MM.1S (cell line): ENCODE results near the gene NUP133.

Experiments
- DNase-seq: peaks from one replicate; pipeline ENCODE4 v3.0.0-alpha.2; 2015
- H2AFZ ChIP-seq: fragments of 300-600 bp; sonication (generic); 2 replicates; pipeline ENCODE4 v1.6.0; 2016; ENCODE audit warnings: antibody characterized with exemption, low read length
- H3F3A ChIP-seq: fragments of 300-600 bp; sonication (generic); 2 replicates; pipeline ENCODE4 v1.6.1; 2016; ENCODE audit warnings: mild to moderate bottlenecking, antibody characterized with exemption, low read length, moderate library complexity, mixed read lengths; ENCODE audit not compliant: insufficient read depth
- H3K27ac ChIP-seq: fragments of 300-600 bp; sonication (generic); 2 replicates; pipeline ENCODE4 v1.5.1; 2016; ENCODE audit warnings: mild to moderate bottlenecking, low read length
- H3K27me3 ChIP-seq: fragments of 300-600 bp; sonication (generic); replicated peaks from 2 replicates; pipeline ENCODE4 v1.6.0; 2016; ENCODE audit warnings: low read length; ENCODE audit not compliant: insufficient read depth
- H3K36me3 ChIP-seq: fragments of 300-600 bp; sonication (generic); replicated peaks from 2 replicates; pipeline ENCODE4 v1.6.1; 2016; ENCODE audit warnings: mild to moderate bottlenecking, low read length, mixed read lengths; ENCODE audit not compliant: insufficient read depth
- H3K4me1 ChIP-seq: fragments of 300-600 bp; sonication (generic); 2 replicates; pipeline ENCODE4 v1.6.1; 2016; ENCODE audit warnings: low read length, mixed read lengths
- H3K4me2 ChIP-seq: fragments of 300-600 bp; sonication (generic); 2 replicates; pipeline ENCODE4 v1.6.0; 2016; ENCODE audit warnings: low read depth, low read length
- H3K4me3 ChIP-seq: fragments of 300-600 bp; sonication (generic); 2 replicates; pipeline ENCODE4 v1.5.1; 2016; ENCODE audit warnings: low read length, mixed read lengths
- H3K79me2 ChIP-seq: fragments of 300-600 bp; sonication (generic); 2 replicates; pipeline ENCODE4 v1.6.1; 2016; ENCODE audit warnings: mixed run types, low read length, mixed read lengths
- H3K9ac ChIP-seq: fragments of 300-600 bp; sonication (generic); 2 replicates; pipeline ENCODE4 v1.6.1; 2016; ENCODE audit warnings: low read length, mixed read lengths
- H3K9me2 ChIP-seq: fragments of 300-600 bp; sonication (generic); replicated peaks from 2 replicates; pipeline ENCODE4 v1.6.1; 2016; ENCODE audit warnings: mild to moderate bottlenecking, low read length, mixed read lengths; ENCODE audit not compliant: insufficient read depth
- H3K9me3 ChIP-seq: fragments of 300-600 bp; sonication (generic); replicated peaks from 2 replicates; pipeline ENCODE4 v1.6.1; 2016; ENCODE audit warnings: mild to moderate bottlenecking, low read length, mixed read lengths; ENCODE audit not compliant: insufficient read depth
- H4K20me1 ChIP-seq: fragments of 300-600 bp; sonication (generic); 2 replicates; pipeline ENCODE4 v1.6.1; 2016; ENCODE audit warnings: mild to moderate bottlenecking, low read length, moderate library complexity, mixed read lengths; ENCODE audit not compliant: insufficient read depth
- EZH2 ChIP-seq: fragments of 300-600 bp; sonication (generic); optimal IDR thresholded peaks from 2 replicates; pipeline ENCODE3; 2017; ENCODE audit warnings: low read depth, mild to moderate bottlenecking, antibody characterized with exemption, low read length, mixed read lengths
- EZH2phosphoT487 ChIP-seq: fragments of 300-600 bp; sonication (generic); IDR thresholded peaks from 2 replicates; pipeline ENCODE4 v1.6.1; 2018; ENCODE audit warnings: antibody characterized with exemption, low read length
- TF ChIP-seq, protein P1 (sequence below): fragments of 300-600 bp; sonication (generic); IDR thresholded peaks from 2 replicates; pipeline ENCODE4 v1.5.1; 2016; ENCODE audit warnings: antibody characterized with exemption, low read length, mixed read lengths

Gene NUP133

GRCh38 chr1:229506633-229507032 lies 1.5 kb downstream of the NUP133 start:
- Histone ChIP-seq H3K27ac (no peak overlapping the region), H3K27me3 (no peaks in the 10 kb centered on the region), H4K20me1 (no peaks in the 10 kb centered on the region), H3K4me1 (peaks cover 11% of the 10 kb centered on the region), H3K36me3 (no peaks in the 10 kb centered on the region; the same call in 1 of the 2 replicates), H3K9ac (peak overlapping the region; percentile 83; the same call in 1 of the 2 replicates), H3F3A (peaks cover 9% of the 10 kb centered on the region; the same call in 1 of the 2 replicates), H3K4me3 (peak overlapping the region; percentile 75), H2AFZ (no peak overlapping the region), H3K79me2 (peaks cover 38% of the 10 kb centered on the region), H3K4me2 (peak overlapping the region; percentile 81), H3K9me3 (no peaks in the 10 kb centered on the region), H3K9me2 (no peaks in the 10 kb centered on the region)
- TF ChIP-seq EZH2 (no peak), EZH2phosphoT487 (no peak)
- TF ChIP-seq, protein P1, sequence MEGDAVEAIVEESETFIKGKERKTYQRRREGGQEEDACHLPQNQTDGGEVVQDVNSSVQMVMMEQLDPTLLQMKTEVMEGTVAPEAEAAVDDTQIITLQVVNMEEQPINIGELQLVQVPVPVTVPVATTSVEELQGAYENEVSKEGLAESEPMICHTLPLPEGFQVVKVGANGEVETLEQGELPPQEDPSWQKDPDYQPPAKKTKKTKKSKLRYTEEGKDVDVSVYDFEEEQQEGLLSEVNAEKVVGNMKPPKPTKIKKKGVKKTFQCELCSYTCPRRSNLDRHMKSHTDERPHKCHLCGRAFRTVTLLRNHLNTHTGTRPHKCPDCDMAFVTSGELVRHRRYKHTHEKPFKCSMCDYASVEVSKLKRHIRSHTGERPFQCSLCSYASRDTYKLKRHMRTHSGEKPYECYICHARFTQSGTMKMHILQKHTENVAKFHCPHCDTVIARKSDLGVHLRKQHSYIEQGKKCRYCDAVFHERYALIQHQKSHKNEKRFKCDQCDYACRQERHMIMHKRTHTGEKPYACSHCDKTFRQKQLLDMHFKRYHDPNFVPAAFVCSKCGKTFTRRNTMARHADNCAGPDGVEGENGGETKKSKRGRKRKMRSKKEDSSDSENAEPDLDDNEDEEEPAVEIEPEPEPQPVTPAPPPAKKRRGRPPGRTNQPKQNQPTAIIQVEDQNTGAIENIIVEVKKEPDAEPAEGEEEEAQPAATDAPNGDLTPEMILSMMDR = no peak
- DNase-seq = no peak

- Histone ChIP-seq H2AFZ (no peak overlapping the region), H3K36me3 (peaks cover 26% of the 10 kb centered on the region), H3K4me3 (no peak overlapping the region), H3K4me1 (no peaks in the 10 kb centered on the region), H3K9me2 (no peaks in the 10 kb centered on the region), H3K27me3 (no peaks in the 10 kb centered on the region), H3F3A (no peaks in the 10 kb centered on the region), H3K4me2 (no peak overlapping the region), H3K79me2 (no peaks in the 10 kb centered on the region), H4K20me1 (no peaks in the 10 kb centered on the region), H3K9ac (no peak overlapping the region), H3K27ac (no peak overlapping the region), H3K9me3 (no peaks in the 10 kb centered on the region)
- no peak for DNase-seq
- TF ChIP-seq EZH2phosphoT487 = no peak
- TF ChIP-seq, protein P1 = no peak
- TF ChIP-seq EZH2 = no peak
Measured at GRCh38 chr1:229495782-229496181, 12.4 kb downstream of the NUP133 start.

DNA sequence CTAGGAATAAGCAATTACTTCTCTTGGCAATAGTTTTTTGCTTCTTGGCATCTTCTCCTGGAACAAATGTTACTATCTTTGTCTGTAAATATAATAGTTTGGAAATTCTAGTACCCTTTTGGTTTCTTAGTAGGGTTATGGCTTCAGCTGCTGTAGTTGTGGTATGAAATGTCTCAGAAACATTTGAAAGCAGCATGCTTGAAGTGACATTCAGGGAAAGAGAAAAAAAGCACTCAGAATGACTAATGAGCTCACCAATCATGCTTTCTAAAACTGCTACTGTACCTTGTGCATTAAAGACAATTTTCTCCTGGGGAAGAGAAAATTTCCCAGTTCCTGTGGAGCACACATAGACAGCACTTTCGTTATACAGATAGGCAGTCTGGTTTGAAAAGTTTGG lies 21.0 kb downstream of the NUP133 start:
- Histone ChIP-seq H3K9me2 (no peaks in the 10 kb centered on the region), H3K4me3 (no peak overlapping the region), H3K9ac (no peak overlapping the region), H3K9me3 (no peaks in the 10 kb centered on the region), H3F3A (no peaks in the 10 kb centered on the region), H3K79me2 (no peaks in the 10 kb centered on the region), H3K36me3 (peaks cover 13% of the 10 kb centered on the region), H3K27ac (no peak overlapping the region), H3K27me3 (no peaks in the 10 kb centered on the region), H4K20me1 (no peaks in the 10 kb centered on the region), H3K4me2 (no peak overlapping the region), H3K4me1 (no peaks in the 10 kb centered on the region), H2AFZ (no peak overlapping the region)
- no peak for DNase-seq
- TF ChIP-seq EZH2phosphoT487 = no peak
- TF ChIP-seq, protein P1 = no peak
- no peak for TF ChIP-seq EZH2
